ENCODE data around the gene TMPO.
A peak's percentile ranks its signal among the peaks of the same experiment; 100 is the strongest.
"Not testable (repeated sequence)": the region's sequence is repeated elsewhere in the genome, so short reads cannot be mapped to it uniquely, and the experiment has no call there.

Gene TMPO

DNA sequence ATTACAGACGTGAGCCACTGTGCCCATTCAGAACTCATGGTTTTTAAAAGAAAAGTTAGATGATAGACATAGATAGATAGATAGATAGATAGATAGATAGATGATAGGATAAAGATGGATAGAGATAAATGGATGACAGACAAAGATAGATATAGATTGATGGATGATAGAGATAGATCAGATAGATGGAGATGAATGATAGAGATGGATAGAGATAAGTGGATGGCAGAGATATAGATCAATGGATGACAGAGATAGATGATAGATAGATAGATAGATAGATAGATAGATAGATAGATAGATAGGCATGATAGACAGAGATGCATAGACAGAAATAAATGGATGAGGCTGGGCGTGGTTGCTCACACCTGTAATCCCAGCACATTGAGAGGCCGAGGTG lies 64.4 kb downstream of the TMPO start:
- no peak for DNase-seq

DNA sequence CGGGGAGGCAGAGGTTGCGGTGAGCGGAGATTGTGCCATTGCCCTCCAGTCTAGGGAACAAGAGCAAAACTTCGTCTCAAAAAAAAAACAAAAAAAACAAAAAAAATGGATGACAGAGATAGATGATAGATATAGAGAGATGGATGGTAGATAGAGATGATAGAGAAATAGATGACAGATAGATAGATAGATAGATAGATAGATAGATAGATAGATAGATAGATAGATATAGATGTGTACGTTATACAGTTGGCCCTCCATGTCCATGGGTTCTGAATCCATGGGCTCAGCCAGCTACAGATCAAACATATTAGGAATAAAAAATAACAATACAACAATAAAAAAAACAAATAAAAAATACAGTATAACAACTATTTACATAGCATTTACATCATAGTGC lies 65.3 kb downstream of the TMPO start:
- no peak for DNase-seq

DNA sequence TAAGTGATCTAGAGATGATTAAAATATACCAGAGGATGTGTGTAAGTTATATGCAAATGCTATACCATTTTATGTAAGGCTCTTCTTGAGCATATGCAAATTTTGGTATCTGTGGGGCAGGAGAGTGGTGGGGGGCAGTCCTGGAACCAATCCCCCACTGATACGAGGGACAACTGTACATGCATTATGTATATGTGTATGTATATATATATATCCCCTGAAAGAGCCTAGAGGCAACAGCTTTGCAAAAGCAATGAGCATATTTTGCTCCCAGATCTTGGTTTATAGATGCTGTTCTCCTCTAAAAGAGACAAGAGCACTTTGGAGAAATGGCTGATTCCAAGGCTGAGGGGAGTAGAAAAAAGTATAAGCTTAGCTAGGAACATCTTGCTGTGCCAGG lies 65.7 kb downstream of the TMPO start:
- no peak for DNase-seq

DNA sequence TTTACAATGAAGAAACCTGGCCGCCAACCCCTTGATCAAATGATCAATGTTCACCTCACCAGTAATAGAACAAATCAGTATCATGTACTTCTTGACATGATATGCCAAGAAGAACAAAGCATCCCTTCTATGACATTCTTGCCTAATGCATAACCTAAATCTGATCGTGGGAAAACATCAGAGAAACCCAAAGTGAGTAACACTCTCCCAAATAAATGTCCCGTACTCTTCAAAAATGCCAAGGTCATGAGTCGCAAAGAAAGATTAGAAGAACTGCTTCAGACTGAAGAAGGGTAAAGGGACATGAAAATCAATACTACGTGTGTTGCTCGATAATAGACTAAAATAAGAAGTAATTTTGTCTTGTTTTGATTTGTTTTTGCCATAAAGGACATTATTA lies 66.7 kb downstream of the TMPO start:
- DNase-seq = no peak

DNA sequence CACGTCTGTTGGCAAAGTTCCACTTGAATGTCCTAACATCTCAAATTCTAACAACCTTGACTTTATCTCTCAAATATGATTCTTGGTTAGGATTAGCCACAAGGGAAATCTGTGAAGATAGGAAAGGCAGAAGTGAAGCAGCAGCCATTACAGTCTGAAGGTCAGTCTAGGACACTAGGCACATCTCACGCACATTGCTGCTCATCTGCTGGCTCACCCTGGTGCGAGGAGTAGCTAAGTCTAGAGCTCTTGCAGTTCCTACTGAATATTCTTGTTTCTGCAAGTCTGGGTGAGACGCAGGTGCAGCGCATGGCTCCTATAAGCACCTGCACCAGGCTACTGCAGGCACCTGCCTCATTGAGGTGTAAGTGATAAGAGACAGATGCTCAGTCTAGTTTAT lies 71.7 kb downstream of the TMPO start:
- DNase-seq = no peak

DNA sequence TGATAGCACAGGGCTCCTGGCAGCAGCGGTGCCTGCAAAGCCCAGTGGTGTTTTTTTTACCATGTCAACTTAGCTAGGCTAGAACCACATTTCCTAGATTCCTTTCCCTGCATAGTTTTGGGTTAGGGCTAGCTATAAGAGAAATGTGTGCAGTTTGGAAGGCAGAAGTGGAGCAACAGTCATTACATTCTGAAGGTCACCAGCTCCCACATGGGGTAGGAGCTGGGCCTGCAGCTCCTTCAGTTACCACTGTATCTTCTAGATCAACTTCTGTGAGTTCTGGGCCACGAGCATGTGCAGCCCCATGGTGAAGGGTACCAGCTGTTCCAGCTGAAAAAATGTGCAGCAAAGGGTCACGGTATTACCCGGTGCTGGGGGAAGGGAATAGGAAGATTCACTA lies 75.8 kb downstream of the TMPO start:
- no peak for DNase-seq

DNA sequence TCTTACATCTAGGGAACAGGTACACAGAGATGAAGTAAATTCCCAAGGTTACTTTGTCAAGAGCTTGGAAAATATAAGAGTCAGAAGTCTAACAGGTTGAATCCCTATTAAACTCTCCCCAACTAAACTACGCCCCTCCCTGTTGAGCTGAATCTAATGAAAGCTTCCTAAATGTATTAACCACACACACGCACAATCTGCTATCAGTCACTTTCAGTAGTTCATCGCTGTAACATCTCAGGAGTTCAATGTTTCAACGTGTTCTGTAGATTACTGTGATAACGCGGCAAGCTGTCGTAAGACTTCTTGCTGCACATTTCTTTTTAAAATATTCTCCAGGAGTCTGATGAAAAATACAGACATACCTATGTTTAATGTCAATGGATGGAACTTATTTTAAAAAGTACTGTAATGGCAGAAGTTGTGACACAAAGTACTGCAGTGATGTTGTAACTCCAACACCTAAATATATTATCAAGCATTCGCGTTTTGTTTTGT lies 77.5 kb downstream of the TMPO start:
- no peak for DNase-seq

DNA sequence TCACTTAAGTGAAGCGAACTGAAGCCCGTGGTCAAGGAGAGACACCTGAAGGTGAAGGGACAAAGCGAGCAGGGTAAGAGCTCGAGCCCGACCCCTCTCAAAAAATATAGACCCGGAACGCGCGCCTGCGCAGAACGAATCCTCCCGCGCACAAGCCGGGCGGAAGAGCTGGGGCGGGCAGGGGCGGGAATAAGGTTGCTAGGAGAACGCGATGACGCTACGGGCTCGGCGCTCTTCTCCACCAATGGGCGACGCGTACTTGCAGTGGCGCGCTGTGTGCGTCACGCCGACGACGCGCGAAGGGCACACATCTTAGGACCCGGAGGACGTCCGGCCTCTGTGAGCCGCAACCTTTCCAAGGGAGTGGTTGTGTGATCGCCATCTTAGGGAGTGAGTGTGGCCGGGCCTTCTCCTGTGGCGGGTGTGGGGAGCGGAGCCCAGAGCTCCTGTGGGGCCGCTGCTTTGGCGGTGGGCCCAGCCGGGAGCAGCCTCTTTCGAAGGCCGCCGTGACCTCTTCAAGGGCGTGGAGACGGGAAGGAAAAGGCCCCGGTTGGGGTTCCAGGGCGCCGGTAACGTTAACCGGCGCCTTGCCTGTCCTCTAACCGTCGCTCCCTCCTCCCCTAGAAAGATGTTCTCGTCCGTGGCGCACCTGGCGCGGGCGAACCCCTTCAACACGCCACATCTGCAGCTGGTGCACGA lies 78.1 kb downstream of the TMPO start, which contains the start of gene SLC25A3:
SLC25A3 (plus strand) TSS at position 336 of the 699 bp plus-strand sequence; CDS start at position 629, 293 bp downstream.
- peak; percentile 76 for DNase-seq

DNA sequence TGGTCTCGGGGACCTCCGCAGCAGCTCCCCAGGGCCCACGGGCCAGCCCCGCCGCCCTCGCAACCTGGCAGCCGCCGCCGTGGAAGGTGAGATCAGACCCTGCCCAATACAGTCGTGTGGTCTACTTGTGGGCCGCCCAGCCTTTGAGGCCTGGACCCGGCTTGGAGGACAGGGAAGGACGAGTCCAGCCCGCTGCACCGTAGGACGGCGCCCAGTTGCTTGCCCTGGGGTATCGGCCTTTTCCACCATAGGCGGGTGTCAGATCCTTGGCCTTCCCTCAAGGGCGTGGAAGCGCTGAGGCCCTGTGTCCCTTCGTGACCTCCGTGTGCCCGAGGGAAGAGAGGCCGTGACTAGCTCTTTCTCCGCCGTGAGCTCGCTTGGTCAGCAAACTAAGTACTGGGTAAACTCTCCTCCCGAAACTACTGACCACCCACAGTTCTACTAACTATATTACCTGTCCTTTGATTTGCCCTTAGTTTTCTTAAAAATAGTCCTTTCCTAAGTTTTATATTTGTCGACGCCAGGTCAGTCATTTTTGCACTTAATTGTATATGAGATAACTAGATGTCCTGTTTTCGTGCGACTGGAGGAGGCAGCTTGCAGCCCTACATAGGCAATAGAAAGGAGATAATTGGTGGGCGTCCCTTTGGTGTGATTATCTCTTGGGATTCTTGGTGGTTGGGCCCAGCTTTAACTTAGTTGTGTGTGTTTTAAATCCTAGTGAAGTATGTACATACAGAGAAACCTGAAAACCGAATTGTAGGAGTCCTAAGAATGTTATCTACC lies 78.9 kb downstream of the TMPO start:
- no peak for DNase-seq

DNA sequence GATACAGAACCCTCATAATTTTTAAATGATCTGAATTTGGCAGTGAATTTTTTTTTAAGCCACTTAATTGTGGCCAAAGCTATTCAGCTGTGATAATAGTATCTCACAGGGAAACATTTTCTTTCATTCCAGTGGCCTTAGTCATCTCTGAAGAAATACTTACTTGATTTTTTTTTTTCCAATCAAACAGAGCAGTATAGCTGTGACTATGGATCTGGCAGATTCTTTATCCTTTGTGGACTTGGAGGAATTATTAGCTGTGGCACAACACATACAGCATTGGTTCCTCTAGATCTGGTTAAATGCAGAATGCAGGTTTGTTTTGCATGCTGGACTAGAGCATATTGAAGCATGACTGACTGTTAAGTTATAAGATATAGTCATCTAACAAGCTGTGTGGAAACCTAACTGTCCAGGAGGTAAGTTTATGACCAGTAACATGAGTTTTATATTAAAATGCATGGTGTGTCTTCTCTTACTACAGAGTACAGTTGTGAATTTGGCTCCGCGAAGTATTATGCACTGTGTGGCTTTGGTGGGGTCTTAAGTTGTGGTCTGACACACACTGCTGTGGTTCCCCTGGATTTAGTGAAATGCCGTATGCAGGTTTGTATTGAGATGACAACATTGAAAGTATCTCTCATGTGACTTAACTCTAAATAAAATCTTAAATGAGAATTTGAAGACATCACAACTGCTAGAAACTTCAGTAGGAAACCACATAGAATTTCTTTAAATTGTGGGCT lies 80.0 kb downstream of the TMPO start:
- DNase-seq = no peak

DNA sequence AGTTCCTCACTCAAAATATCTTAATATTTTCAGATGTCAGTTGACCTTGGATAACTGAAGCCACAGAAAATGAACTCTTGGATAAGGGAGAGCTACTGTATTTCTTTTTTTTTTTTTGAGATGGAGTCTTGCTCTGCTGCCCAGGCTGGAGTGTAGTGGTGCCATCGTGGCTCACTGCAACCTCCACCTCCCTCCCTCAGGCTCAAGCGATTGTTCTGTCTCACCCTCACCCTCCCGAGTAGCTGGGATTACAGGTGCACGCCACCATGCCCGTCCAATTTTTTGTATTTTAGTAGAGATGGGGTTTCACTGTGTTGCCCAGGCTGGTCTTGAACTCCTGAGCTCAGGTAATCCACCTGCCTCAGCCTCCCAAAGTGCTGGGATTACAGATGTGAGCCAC lies 81.9 kb downstream of the TMPO start:
- not testable (repeated sequence) for DNase-seq

Data from SIG-M5 (cell line).